ENCODE measurements around the gene NDC80. TPM values are rescaled to one million over a fixed set of nuclear protein-coding genes. Genes with fewer than 3 reads are reported as not detected.

The NDC80 gene
- total and polyA plus RNA-seq, 9 of the 15 experiments (the other 6 are each of a cell fraction or from before 2014, with no cell fraction given), result 65.2 to 97.9 (median 83.3) TPM

GRCh38 chr18:2590303-2590702, 18.9 kb downstream of the NDC80 start:
- Histone ChIP-seq H3K9ac (ENCODE audit: insufficient read depth in 1 of 2, low read depth in 2 of 2, low read length in 2 of 2) (no peak overlapping the region), H3K27ac (ENCODE audit: extremely low read depth, low read depth, low read length) (no peak overlapping the region), H3K4me3 (no peak overlapping the region), H4K20me1 (replicated peaks; ENCODE audit: control insufficient read depth, insufficient read depth, low read length) (no peaks in the 10 kb centered on the region), H2AFZ (ENCODE audit: low read depth, low read length) (no peak overlapping the region), H3K4me2 (ENCODE audit: insufficient read depth, low read length) (no peak overlapping the region), H3K36me3 (ENCODE audit: control insufficient read depth, insufficient read depth, low read length) (peaks cover 90% of the 10 kb centered on the region), H3K79me2 (ENCODE audit: control insufficient read depth, insufficient read depth, low read length) (no peaks in the 10 kb centered on the region), H3K9me1 (ENCODE audit: control insufficient read depth, insufficient read depth, low read length) (no peaks in the 10 kb centered on the region), H3K27me3 (ENCODE audit: control insufficient read depth in 2 of 2, insufficient read depth in 2 of 2, low read length in 2 of 2) (no peaks in the 10 kb centered on the region), H3K4me1 (replicated peaks in 1 of 2; ENCODE audit: control insufficient read depth in 2 of 2, insufficient read depth in 2 of 2, low read length in 2 of 2) (no peaks in the 10 kb centered on the region), H3K9me3 (replicated peaks; ENCODE audit: control insufficient read depth, insufficient read depth, low read depth, low read length) (no peaks in the 10 kb centered on the region)
- DNase-seq (ENCODE audit: extremely low read depth in 1 of 4, low spot score in 3 of 4) (no peak), FAIRE-seq (no peak), ATAC-seq (no peak)
- WGBS (ENCODE audit: insufficient coverage, low coverage, missing lambda C conversion rate), result 93% methylated on average over 2 of the region's 2 CpGs
- no peak for TF ChIP-seq NCOR1 (IDR thresholded peaks at IDR 0.05)
- no peak for TF ChIP-seq NEUROD1 (IDR thresholded peaks at IDR 0.05; ENCODE audit: borderline replicate concordance, low read depth, low read length, partially characterized antibody)
- intact Hi-C loops (cut with micrococcal nuclease), result no loop called here
- ChIA-PET POLR2A (interaction anchor here (1.1 to 3.5 kb wide), 5 partner anchors 10 to 66 kb away, joined by 3 to 19 read pairs (median 6); partner anchors contain the start of genes METTL4 and NDC80), CTCF (ENCODE audit: low intra/inter-chr PET ratio) (no interaction called here)
- BruUV-seq (replicated peaks), result no TSS peak
- in situ Hi-C loops (cut with MboI), result no loop called here

- no peak overlapping the region for H3K4me2 ChIP-seq (ENCODE audit: insufficient read depth, low read length)
- no peak for DNase-seq (ENCODE audit: extremely low read depth in 1 of 4, low spot score in 3 of 4)
- WGBS (ENCODE audit: insufficient coverage, low coverage, missing lambda C conversion rate), result 98% methylated on average over 2 of the region's 5 CpGs
- H3K9ac ChIP-seq (ENCODE audit: insufficient read depth in 1 of 2, low read depth in 2 of 2, low read length in 2 of 2), result no peak overlapping the region
- ChIA-PET CTCF (ENCODE audit: low intra/inter-chr PET ratio) (no interaction called here), POLR2A (interaction anchor here (0.6 kb wide), 1 partner anchor 27 kb away, joined by 4 read pairs; no protein-coding TSS in a partner anchor)
- no peaks in the 10 kb centered on the region for H3K4me1 ChIP-seq (replicated peaks in 1 of 2; ENCODE audit: control insufficient read depth in 2 of 2, insufficient read depth in 2 of 2, low read length in 2 of 2)
- H4K20me1 ChIP-seq (replicated peaks; ENCODE audit: control insufficient read depth, insufficient read depth, low read length), result no peaks in the 10 kb centered on the region
- no peaks in the 10 kb centered on the region for H3K9me1 ChIP-seq (ENCODE audit: control insufficient read depth, insufficient read depth, low read length)
- intact Hi-C loops (cut with micrococcal nuclease), result no loop called here
- no peak overlapping the region for H3K27ac ChIP-seq (ENCODE audit: extremely low read depth, low read depth, low read length)
- no peaks in the 10 kb centered on the region for H3K79me2 ChIP-seq (ENCODE audit: control insufficient read depth, insufficient read depth, low read length)
- H3K9me3 ChIP-seq (replicated peaks; ENCODE audit: control insufficient read depth, insufficient read depth, low read depth, low read length), result no peaks in the 10 kb centered on the region
- in situ Hi-C loops (cut with MboI), result no loop called here
- BruUV-seq (replicated peaks), result no TSS peak
- H3K4me3 ChIP-seq, result no peak overlapping the region
- peak; percentile 42; the same call in 1 of the 3 replicates for ATAC-seq
- TF ChIP-seq ZNF583 (CRISPR knock-in tag; IDR thresholded peaks at IDR 0.05) (no peak), ZNF263 (CRISPR knock-in tag; IDR thresholded peaks at IDR 0.05; ENCODE audit: borderline replicate concordance) (no peak), MCM7 (IDR thresholded peaks at IDR 0.05) (no peak), POLR2H (tag; IDR thresholded peaks at IDR 0.05; ENCODE audit: low read depth) (no peak), ASH1L (IDR thresholded peaks at IDR 0.05; ENCODE audit: borderline replicate concordance, low read depth, partially characterized antibody) (no peak), XRCC4 (IDR thresholded peaks at IDR 0.05; ENCODE audit: extremely low read depth, insufficient read depth, insufficient read length) (no peak), SUPT5H (IDR thresholded peaks at IDR 0.05) (peak; percentile 45; the same call in 1 of the 2 replicates), MTA2 (IDR thresholded peaks at IDR 0.05; ENCODE audit: low read depth) (no peak), OTX1 (CRISPR knock-in tag; IDR thresholded peaks at IDR 0.05) (no peak), POLR2A (conservative IDR thresholded peaks at IDR 0.05) (peak; percentile 51), POLR2B (IDR thresholded peaks at IDR 0.05; ENCODE audit: low read depth, partially characterized antibody) (peak; percentile 46)
- no peaks in the 10 kb centered on the region for H3K27me3 ChIP-seq (ENCODE audit: control insufficient read depth in 2 of 2, insufficient read depth in 2 of 2, low read length in 2 of 2)
- H3K36me3 ChIP-seq (ENCODE audit: control insufficient read depth, insufficient read depth, low read length), result peaks cover 80% of the 10 kb centered on the region
- no peak for FAIRE-seq
- no peak overlapping the region for H2AFZ ChIP-seq (ENCODE audit: low read depth, low read length)
Observed at GRCh38 chr18:2597639-2598038, 26.3 kb downstream of the NDC80 start.

Data from K562 (cell line).